Measurements from ENCODE around the gene TSPAN6. TPM values are rescaled to one million over a fixed set of nuclear protein-coding genes. Genes with fewer than 3 reads are reported as not detected.

The TSPAN6 gene
- 32.1 TPM for total RNA-seq

GRCh38 chrX:100636321-100636991 lies at the start of gene TSPAN6:
Gene TSPAN6 (minus strand): TSS chrX:100636806. CDS start chrX:100636694, 112 bp downstream.
- DNase-seq: peak; percentile 19

- DNase-seq: no peak
Observed at GRCh38 chrX:100685997-100686305, 49.3 kb upstream of the TSPAN6 start.

GRCh38 chrX:100685284-100685996 lies 48.8 kb upstream of the TSPAN6 start:
- peak; percentile 26 for DNase-seq

- no peak for DNase-seq
Observed at GRCh38 chrX:100682939-100683338, 46.3 kb upstream of the TSPAN6 start.

- DNase-seq: no peak
Observed at GRCh38 chrX:100681599-100681998, 45.0 kb upstream of the TSPAN6 start.

GRCh38 chrX:100680756-100681155 lies 44.1 kb upstream of the TSPAN6 start:
- no peak for DNase-seq

GRCh38 chrX:100677611-100678181 lies 41.1 kb upstream of the TSPAN6 start:
- no peak for DNase-seq

GRCh38 chrX:100674705-100675104 lies 38.1 kb upstream of the TSPAN6 start:
- DNase-seq: no peak

- no peak for DNase-seq
Observed at GRCh38 chrX:100673397-100673953, 36.9 kb upstream of the TSPAN6 start.

- no peak for DNase-seq
Observed at GRCh38 chrX:100672966-100673365, 36.4 kb upstream of the TSPAN6 start.

GRCh38 chrX:100663642-100664041 lies 27.0 kb upstream of the TSPAN6 start:
- no peak for DNase-seq

- no peak for DNase-seq
Observed at GRCh38 chrX:100662796-100663195, 26.2 kb upstream of the TSPAN6 start.

- no peak for DNase-seq
Observed at GRCh38 chrX:100662170-100662569, 25.6 kb upstream of the TSPAN6 start.

GRCh38 chrX:100659431-100660137 lies 23.0 kb upstream of the TSPAN6 start:
- DNase-seq: no peak

- no peak for DNase-seq
Observed at GRCh38 chrX:100658941-100659381, 22.4 kb upstream of the TSPAN6 start.

GRCh38 chrX:100654261-100654660 lies 17.7 kb upstream of the TSPAN6 start:
- no peak for DNase-seq

- no peak for DNase-seq
Observed at GRCh38 chrX:100652266-100652665, 15.7 kb upstream of the TSPAN6 start.

- no peak for DNase-seq
Observed at GRCh38 chrX:100650841-100651240, 14.2 kb upstream of the TSPAN6 start.

GRCh38 chrX:100649550-100650356 lies 13.1 kb upstream of the TSPAN6 start:
- no peak for DNase-seq

GRCh38 chrX:100648458-100649417 lies 12.1 kb upstream of the TSPAN6 start:
- DNase-seq: no peak

- DNase-seq: no peak
Observed at GRCh38 chrX:100647739-100648138, 11.1 kb upstream of the TSPAN6 start.
